ENCODE measurements around the gene SRD5A3. TPM values are rescaled to one million over a fixed set of nuclear protein-coding genes. Genes with fewer than 3 reads are reported as not detected.
"Not testable (repeated sequence)": the region's sequence is repeated elsewhere in the genome, so short reads cannot be mapped to it uniquely, and the experiment has no call there.

The SRD5A3 gene
- total RNA-seq, 1 experiment from 2014 or later: 5.4 TPM

- DNase-seq (ENCODE audit: low read depth): no peak
These were observed 811 bp downstream of the SRD5A3 start for GRCh38 chr4:55346851-55347255.

- no peak for DNase-seq (ENCODE audit: low read depth)
These were observed 1.7 kb downstream of the SRD5A3 start for GRCh38 chr4:55347610-55348228.

- no peak for DNase-seq (ENCODE audit: low read depth)
These were observed 2.4 kb downstream of the SRD5A3 start for GRCh38 chr4:55348466-55348865.

GRCh38 chr4:55350870-55351269, 4.8 kb downstream of the SRD5A3 start:
- peak; percentile 58 for DNase-seq (ENCODE audit: low read depth)

- DNase-seq (ENCODE audit: low read depth): no peak
These were observed 5.8 kb downstream of the SRD5A3 start for GRCh38 chr4:55351824-55352223.

GRCh38 chr4:55352726-55353125, 6.7 kb downstream of the SRD5A3 start:
- DNase-seq (ENCODE audit: low read depth): no peak

DNA sequence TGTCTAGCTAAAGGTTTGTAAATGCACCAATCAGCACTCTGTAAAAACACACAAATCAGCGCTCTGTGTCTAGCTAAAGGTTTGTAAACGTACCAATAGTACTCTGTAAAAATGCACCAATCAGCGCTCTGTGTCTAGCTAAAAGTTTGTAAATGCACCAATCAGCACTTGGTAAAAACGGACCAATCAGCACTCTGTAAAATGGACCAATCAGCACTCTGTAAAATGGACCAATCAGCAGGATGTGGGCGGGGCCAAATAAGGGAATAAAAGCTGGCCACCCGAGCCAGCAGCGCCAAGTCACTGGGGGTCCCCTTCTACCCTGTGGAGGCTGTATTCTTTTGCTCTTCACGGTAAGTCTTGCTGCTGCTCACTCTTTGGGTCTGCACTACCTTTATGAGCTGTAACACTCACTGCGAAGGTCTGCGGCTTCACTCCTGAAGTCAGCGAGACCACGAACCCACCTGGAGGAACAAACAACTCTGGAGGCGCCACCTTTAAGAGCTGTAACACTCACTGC, 7.2 kb downstream of the SRD5A3 start:
- not testable (repeated sequence) for DNase-seq (ENCODE audit: low read depth)

- no peak for DNase-seq (ENCODE audit: low read depth)
These were observed 8.6 kb downstream of the SRD5A3 start for GRCh38 chr4:55354648-55355047.

- DNase-seq (ENCODE audit: low read depth): no peak
These were observed 9.5 kb downstream of the SRD5A3 start for GRCh38 chr4:55355555-55355954.

- no peak for DNase-seq (ENCODE audit: low read depth)
These were observed 11.0 kb downstream of the SRD5A3 start for GRCh38 chr4:55356991-55357461.

- DNase-seq (ENCODE audit: low read depth): no peak
These were observed 12.2 kb downstream of the SRD5A3 start for GRCh38 chr4:55358246-55358645.

DNA sequence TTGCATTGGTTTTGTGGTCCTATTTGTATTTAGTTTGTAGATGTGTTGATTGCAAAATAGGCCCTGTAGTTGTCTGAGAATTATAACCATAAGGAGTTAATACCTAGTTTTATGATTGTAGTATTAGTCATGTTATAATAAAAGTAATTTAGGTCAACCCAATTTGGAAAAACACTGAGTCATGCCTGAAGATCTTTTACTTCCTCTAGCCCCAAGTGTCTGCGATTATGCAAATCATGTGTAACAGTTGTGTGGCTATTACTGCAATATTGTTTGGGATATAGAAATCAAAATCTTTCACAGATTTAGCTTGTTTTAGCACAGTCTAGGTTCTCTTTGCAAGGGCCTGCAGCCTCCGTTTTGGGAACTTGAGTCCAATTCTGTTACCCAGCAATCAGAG, 12.6 kb downstream of the SRD5A3 start:
- peak; percentile 36 for DNase-seq (ENCODE audit: low read depth)

- peak; percentile 9 for DNase-seq (ENCODE audit: low read depth)
These were observed 13.4 kb downstream of the SRD5A3 start for GRCh38 chr4:55359397-55359916.

GRCh38 chr4:55362938-55363337, 16.9 kb downstream of the SRD5A3 start:
- peak; percentile 10 for DNase-seq (ENCODE audit: low read depth)

DNA sequence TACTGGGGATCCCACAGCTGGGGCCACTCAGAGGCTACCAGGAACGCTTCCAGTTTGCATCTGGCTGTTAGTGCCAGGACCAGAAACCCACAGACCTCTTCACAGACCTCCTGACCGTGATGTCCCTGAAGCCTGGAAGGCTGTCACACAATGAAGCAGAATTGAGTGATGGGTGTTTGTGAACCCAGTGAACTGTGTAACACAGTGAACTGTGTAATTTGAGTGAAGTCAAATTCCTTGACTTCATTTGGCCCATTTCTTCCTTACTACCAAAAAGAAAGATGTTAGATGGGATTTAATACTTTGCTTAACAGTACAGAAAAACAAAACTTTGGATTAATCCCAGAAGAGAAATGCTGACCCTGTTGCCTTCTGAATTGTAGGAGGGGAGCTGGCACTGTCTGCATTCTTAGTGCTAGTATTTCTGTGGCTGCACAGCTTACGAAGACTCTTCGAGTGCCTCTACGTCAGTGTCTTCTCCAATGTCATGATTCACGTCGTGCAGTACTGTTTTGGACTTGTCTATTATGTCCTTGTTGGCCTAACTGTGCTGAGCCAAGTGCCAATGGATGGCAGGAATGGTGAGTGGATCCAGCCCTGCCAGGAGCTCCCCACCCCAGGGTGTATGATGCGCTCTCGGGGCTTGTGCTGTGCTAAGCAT, 17.8 kb downstream of the SRD5A3 start:
- DNase-seq (ENCODE audit: low read depth): no peak

DNA sequence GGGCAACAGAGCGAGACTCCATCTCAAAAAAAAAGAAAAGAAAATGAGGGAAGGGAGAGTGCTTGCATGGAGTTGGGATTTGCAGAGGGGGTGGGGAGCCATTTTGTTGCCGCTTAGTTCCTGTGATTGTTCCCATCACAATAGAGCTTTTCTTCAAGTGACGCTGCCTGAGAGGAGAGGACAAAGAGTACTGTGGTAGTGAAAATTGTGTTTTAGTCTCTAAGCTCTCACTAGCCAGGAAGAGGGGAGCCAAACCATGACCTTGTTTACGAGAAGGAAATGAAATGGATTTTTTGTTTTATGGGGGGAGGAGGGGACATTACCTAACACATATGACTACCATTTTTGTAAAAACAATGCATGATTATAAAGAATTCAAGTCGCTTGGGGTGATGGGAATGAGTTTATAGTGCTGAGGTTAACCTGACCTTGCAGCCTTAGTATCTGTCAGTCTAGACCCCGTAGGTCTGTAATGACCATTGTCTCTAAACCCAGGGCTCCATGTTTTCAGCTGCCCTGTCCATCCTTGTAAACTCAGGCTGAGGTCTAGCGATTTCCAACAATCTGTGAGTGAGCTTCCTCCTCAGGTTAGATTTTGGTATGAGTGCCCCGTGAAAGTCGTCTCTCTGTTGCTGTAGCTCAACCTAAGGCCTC, 18.8 kb downstream of the SRD5A3 start:
- no peak for DNase-seq (ENCODE audit: low read depth)

DNA sequence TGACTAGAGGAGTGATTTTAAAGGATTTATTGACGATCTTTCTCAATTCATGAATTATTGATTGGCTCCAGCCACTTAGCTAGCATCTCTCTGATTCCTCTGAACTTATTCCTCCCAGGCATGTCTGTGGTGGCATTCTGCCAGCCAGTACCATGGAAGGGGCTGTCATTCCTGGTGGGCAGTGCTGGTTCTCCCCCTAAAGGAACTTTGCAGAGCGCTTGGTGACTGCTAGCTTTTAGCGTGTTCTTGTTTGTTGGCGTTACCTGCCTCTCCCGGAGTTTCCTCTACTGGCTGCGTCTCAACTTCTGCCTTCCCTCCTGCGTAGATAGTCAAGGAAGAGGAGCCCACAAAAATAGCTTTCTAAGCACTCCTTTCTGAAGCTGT, 19.3 kb downstream of the SRD5A3 start:
- no peak for DNase-seq (ENCODE audit: low read depth)

DNA sequence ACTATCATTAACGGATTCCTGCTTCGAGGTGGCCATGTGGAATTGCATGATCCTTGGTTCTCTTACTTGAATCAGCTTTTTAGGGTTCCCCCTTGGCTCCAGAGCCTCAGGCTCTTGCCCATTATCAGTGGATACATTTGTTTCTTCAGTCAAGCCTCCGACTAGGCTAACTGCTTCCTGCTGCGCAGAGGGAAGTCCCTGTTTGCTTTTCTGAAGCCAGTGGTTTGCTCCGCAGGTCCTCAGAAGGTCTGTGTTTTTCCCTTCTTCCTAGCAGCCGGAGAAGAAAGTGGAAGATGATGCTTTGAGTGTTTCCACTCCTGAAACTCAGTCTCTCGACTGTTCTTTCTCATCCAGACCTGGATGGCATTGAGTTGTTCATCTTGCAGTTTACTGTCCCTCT, 20.6 kb downstream of the SRD5A3 start:
- DNase-seq (ENCODE audit: low read depth): no peak

DNA sequence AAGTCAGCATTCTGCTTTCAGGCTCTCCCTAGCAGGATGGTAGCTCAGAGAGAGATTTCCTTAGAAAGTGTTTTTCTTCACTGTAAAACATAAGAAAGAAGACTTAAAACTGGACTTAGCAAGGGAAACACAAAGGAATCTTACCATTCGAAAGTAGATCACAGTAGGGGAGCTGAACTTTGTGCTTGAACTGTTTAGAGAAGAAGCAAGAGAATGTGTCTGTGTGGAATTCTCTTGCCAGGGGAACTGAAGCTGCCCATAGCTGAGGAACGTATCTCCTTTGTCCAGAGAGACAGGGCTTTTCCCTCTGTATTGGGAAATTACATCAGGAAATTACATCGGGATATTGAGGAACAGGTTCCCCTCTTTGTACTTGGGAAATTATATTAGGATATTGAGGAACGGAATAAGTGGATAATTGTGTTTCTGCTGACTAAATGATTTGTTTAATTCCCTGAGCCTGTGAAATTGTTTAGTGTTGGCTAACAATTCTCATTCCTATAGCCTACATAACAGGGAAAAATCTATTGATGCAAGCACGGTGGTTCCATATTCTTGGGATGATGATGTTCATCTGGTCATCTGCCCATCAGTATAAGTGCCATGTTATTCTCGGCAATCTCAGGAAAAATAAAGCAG, 21.2 kb downstream of the SRD5A3 start:
- DNase-seq (ENCODE audit: low read depth): no peak

- DNase-seq (ENCODE audit: low read depth): no peak
These were observed 23.9 kb downstream of the SRD5A3 start for GRCh38 chr4:55369968-55370367.

DNA sequence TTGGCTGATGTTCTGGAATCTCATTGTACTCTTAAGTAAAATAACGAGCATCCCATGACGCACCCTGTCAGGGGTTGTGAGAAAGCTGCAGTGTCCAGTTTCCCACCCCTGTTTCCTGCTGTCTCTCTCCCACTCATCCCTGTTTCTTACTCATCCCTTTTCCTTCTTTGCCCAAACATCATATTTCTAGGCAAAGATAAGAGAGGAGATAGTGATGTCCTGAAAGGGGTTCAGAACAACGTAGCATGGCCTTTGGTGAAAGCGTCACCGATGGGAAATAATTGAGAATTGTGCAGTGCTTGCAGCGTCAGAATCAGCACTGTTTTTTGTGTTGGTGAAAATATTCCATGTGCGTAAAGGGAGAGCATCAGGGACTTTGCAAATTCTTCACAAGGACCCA, 26.2 kb downstream of the SRD5A3 start:
- peak; percentile 9 for DNase-seq (ENCODE audit: low read depth)

DNA sequence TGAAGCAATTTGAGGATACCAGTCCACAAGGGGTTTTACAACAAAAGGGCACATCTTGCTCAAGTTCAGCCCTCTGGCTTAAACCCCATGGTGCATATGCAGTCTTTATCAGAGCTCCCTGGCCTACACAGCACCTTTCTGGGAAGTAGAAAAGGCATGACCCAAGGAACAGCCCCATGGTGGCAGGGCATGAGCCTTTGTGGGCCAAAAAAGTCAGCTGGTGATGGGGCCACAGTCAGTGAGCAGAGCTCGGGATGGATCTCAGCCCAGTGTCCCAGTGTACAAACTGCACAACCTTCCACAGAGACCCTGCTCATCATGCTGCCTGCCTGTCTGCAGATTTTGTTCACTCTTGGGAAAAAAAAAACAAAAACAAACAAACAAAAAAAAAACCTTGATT, 27.4 kb downstream of the SRD5A3 start:
- DNase-seq (ENCODE audit: low read depth): no peak
